Thyroid gland (tissue), 4 donors: ENCODE results near the gene NAALADL2. TPM values are rescaled to one million over a fixed set of nuclear protein-coding genes. Genes with fewer than 3 reads are reported as not detected.

Experiments used
- DNase-seq, 2 donors: peaks; one replicate each; pipeline ENCODE4 v3.0.0-alpha.2; 2019
- H3K27ac ChIP-seq, 3 donors: fragments of 200-600 bp; sonication (generic); 1 replicate in 2 of 3; 2 replicates in 1 of 3; pipeline ENCODE4 v1.5.1; 2016 to 2019; ENCODE audit warnings: mild to moderate bottlenecking in 1 of 3, moderate library complexity in 1 of 3
- H3K27me3 ChIP-seq: fragments of 200-600 bp; sonication (generic); one replicate; pipeline ENCODE4 v1.5.1; 2019
- H3K36me3 ChIP-seq, 2 donors: fragments of 200-600 bp; sonication (generic); one replicate each; pipeline ENCODE4 v1.5.1; 2016 to 2019
- H3K4me1 ChIP-seq, 2 donors: fragments of 200-600 bp; sonication (generic); one replicate each; pipeline ENCODE4 v1.5.1; 2017 to 2019
- H3K4me3 ChIP-seq, 3 donors: fragments of 200-600 bp; sonication (generic); replicated peaks in 1 of 3; 1 replicate in 2 of 3; 2 replicates in 1 of 3; pipeline ENCODE4 v1.5.1; 2016; ENCODE audit warnings: mild to moderate bottlenecking in 1 of 3
- H3K9me3 ChIP-seq: fragments of 200-600 bp; sonication (generic); one replicate; pipeline ENCODE4 v1.5.1; 2017
- CTCF ChIP-seq, 6 experiments: fragments of 200-600 bp in 3 of 6; fragments of 450-650 bp in 3 of 6; sonication (generic) in 3 of 6; IDR thresholded peaks; one replicate each; pipeline ENCODE4 v1.5.1; 2016 to 2019; ENCODE audit warnings: antibody characterized with exemption in 6 of 6, mild to moderate bottlenecking in 2 of 6, inconsistent platforms in 1 of 6, moderate library complexity in 1 of 6
- POLR2A ChIP-seq, 2 donors: fragments of 450-650 bp; IDR thresholded peaks; one replicate each; pipeline ENCODE4 v1.6.1; 2017; ENCODE audit warnings: antibody characterized with exemption in 2 of 2, mild to moderate bottlenecking in 2 of 2, moderate library complexity in 1 of 2
- WGBS, 2 donors: methylation state at CpG; one replicate each; pipeline ENCODE4 v1.1.5; 2017; 5-methylcytosine and 5-hydroxymethylcytosine counted together
- intact Hi-C: fragments of 100-400 bp; cut with DNase I; formaldehyde crosslinking; loops from one replicate; pipeline ENCODE4 v1.15.1; 2023
- total RNA-seq, 4 donors: library from RNA; depleted of rRNA; stranded (reverse); fragments of >200 nt; gene quantifications; one replicate each; pipeline ENCODE4 v1.2.3, GENCODE V29; 2016

NAALADL2 gene
- total RNA-seq, 4 donors from 2014 or later: 7.6 to 14.7 (median 9.0) TPM

DNA sequence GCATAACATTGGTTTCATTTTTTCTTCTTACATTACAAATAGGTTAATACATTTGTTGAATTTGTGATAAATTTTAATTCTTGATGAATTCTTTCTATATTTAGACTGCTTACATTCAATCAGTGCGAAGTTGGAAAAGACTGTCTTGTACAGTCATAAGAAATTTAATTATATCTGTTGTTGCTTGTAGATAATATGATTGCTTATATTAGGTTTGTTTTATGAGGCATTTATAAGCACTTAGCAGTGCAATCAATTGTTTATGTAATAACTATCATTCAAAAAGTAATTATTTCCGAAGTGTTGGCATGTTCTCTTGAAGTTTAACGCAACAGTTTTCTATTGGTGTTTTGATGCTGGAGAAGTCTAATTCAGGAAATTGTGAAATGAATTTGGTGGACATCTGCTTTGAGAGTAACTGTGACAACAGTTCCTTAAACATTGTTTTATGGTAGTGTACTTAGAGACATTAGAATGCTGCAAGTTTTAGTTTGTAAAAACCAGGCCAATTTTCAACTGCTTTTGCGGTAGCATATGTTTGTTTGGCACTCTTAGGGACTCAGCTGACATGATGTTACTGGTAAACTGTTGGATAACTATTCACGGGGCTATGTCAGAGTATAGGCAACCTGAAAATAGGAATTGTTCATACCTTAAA lies 99.7 kb downstream of the NAALADL2 start:
- Histone ChIP-seq H3K4me3 (no peak overlapping the region), H3K27ac (no peak overlapping the region), H3K36me3 (no peaks in the 10 kb centered on the region), H3K4me1 (no peaks in the 10 kb centered on the region), H3K9me3 (no peaks in the 10 kb centered on the region), H3K27me3 (no peaks in the 10 kb centered on the region)
- no peak for DNase-seq
- no peak for TF ChIP-seq POLR2A (IDR thresholded peaks at IDR 0.05)
- no peak for TF ChIP-seq CTCF (IDR thresholded peaks at IDR 0.05)
- WGBS, 2 donors: 86% methylated on average over 5 of the region's 5 CpGs
- intact Hi-C loops: no loop called here

GRCh38 chr3:174959556-174960065 lies 100.5 kb downstream of the NAALADL2 start:
- H3K4me3 ChIP-seq: no peak overlapping the region
- H3K27me3 ChIP-seq: no peaks in the 10 kb centered on the region
- H3K4me1 ChIP-seq: no peaks in the 10 kb centered on the region
- H3K36me3 ChIP-seq: no peaks in the 10 kb centered on the region
- no peaks in the 10 kb centered on the region for H3K9me3 ChIP-seq
- TF ChIP-seq POLR2A (IDR thresholded peaks at IDR 0.05): no peak
- no peak for TF ChIP-seq CTCF (IDR thresholded peaks at IDR 0.05)
- WGBS, 2 donors: 81 to 82% methylated on average over 4 of the region's 4 CpGs
- H3K27ac ChIP-seq: no peak overlapping the region
- no peak for DNase-seq
- intact Hi-C loops: no loop called here

GRCh38 chr3:174960898-174961297 lies 101.8 kb downstream of the NAALADL2 start:
- Histone ChIP-seq H3K9me3 (no peaks in the 10 kb centered on the region), H3K4me1 (no peaks in the 10 kb centered on the region), H3K27ac (no peak overlapping the region), H3K4me3 (no peak overlapping the region), H3K27me3 (no peaks in the 10 kb centered on the region), H3K36me3 (no peaks in the 10 kb centered on the region)
- intact Hi-C loops: no loop called here
- DNase-seq: no peak
- WGBS, 2 donors: 97 to 99% methylated on average over 1 of the region's 1 CpG
- TF ChIP-seq POLR2A (IDR thresholded peaks at IDR 0.05) (no peak), CTCF (IDR thresholded peaks at IDR 0.05) (no peak)

DNA sequence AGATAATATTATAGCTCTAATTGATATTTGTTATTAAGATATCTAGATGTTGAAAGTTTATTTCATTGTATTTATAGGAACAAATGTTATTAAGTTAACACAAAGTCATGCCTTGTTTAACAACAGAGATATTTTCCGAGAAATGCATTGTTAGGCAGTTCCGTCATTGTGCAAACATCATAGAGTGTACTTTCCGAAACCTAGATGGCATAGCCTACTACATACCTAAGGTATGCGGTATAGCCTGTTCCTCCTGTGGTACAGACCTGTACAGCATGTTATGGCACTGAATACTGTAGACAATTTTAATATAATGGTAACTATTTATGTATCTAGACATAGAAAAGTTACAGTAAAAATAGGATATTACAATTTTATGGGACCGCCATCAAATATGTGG lies 114.3 kb downstream of the NAALADL2 start:
- no peaks in the 10 kb centered on the region for H3K9me3 ChIP-seq
- H3K27me3 ChIP-seq: no peaks in the 10 kb centered on the region
- H3K4me3 ChIP-seq: no peak overlapping the region
- H3K27ac ChIP-seq: no peak overlapping the region
- DNase-seq: no peak
- no peaks in the 10 kb centered on the region for H3K36me3 ChIP-seq
- WGBS, 2 donors: 91 to 95% methylated on average over 5 of the region's 5 CpGs
- H3K4me1 ChIP-seq: no peaks in the 10 kb centered on the region
- intact Hi-C loops: no loop called here
- TF ChIP-seq POLR2A (IDR thresholded peaks at IDR 0.05): no peak

DNA sequence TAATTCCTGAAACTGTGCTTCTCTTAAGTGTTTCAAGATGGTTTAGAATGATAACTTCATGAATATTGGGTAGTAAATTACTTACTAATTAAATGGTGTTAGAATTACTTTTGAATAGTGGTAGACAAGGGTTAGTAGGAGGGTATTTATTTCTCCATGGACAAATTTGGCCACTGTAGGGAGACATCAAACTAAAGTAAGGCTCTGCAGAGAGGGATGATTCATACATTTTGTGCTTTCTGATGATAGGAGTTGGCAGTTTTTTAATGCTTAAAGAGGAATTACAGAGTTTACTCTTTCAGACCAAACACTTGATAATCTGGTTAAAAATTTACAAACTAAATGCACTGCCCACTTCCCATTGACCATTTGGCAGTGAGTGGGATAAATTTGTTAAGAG lies 127.6 kb downstream of the NAALADL2 start:
- Histone ChIP-seq H3K27me3 (no peaks in the 10 kb centered on the region), H3K9me3 (no peaks in the 10 kb centered on the region), H3K36me3 (no peaks in the 10 kb centered on the region), H3K27ac (no peak overlapping the region), H3K4me3 (no peak overlapping the region), H3K4me1 (no peaks in the 10 kb centered on the region)
- intact Hi-C loops: no loop called here
- DNase-seq: no peak
- TF ChIP-seq CTCF (IDR thresholded peaks at IDR 0.05) (no peak), POLR2A (IDR thresholded peaks at IDR 0.05) (no peak)
